Neutrophil (primary cell): ENCODE measurements around the gene SPACDR.

Source experiments
- H3K27ac ChIP-seq: fragments of 200-600 bp; sonication (generic); 2 replicates; pipeline ENCODE4 v1.5.1; 2016; ENCODE audit warnings: mild to moderate bottlenecking, moderate library complexity
- H3K27me3 ChIP-seq: fragments of 200-600 bp; sonication (generic); 2 replicates; pipeline ENCODE4 v1.6.0; 2016; ENCODE audit warnings: mild to moderate bottlenecking
- H3K36me3 ChIP-seq: fragments of 200-600 bp; sonication (generic); 2 replicates; pipeline ENCODE4 v1.5.1; 2017
- H3K4me1 ChIP-seq, 2 experiments: fragments of 200-600 bp in 1 of 2; sonication (generic) in 1 of 2; 1 replicate in 1 of 2; 2 replicates in 1 of 2; pipeline versions ENCODE4 v1.5.1 to v1.6.1; 2013 to 2016; ENCODE audit warnings: low read depth in 1 of 2, low read length in 1 of 2, mild to moderate bottlenecking in 1 of 2, moderate library complexity in 1 of 2; ENCODE audit not compliant: control insufficient read depth in 1 of 2, insufficient read depth in 1 of 2
- H3K4me3 ChIP-seq, 2 experiments: fragments of 200-600 bp in 1 of 2; sonication (generic) in 1 of 2; 1 replicate in 1 of 2; 2 replicates in 1 of 2; pipeline ENCODE4 v1.5.1; 2013 to 2016; ENCODE audit warnings: low read depth in 1 of 2, low read length in 1 of 2, mild to moderate bottlenecking in 1 of 2, moderate library complexity in 1 of 2
- H3K9me3 ChIP-seq: fragments of 200-600 bp; sonication (generic); 2 replicates; pipeline ENCODE4 v1.5.1; 2016
- CTCF ChIP-seq: fragments of 200-600 bp; sonication (generic); IDR thresholded peaks from 2 replicates; pipeline ENCODE4 v1.5.1; 2016; ENCODE audit warnings: antibody characterized with exemption

Gene SPACDR, protein sequence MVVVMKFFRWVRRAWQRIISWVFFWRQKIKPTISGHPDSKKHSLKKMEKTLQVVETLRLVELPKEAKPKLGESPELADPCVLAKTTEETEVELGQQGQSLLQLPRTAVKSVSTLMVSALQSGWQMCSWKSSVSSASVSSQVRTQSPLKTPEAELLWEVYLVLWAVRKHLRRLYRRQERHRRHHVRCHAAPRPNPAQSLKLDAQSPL

GRCh38 chr7:100464210-100464660, at the start of gene SPACDR:
SPACDR (minus strand) TSS chr7:100464260; CDS start chr7:100464025, 235 bp downstream.
- Histone ChIP-seq H3K4me1 (peaks cover 1 to 2% of the 10 kb centered on the region in 2 experiments), H3K36me3 (peaks cover 99% of the 10 kb centered on the region), H3K27ac (no peak within 1 kb of the TSS)

DNA sequence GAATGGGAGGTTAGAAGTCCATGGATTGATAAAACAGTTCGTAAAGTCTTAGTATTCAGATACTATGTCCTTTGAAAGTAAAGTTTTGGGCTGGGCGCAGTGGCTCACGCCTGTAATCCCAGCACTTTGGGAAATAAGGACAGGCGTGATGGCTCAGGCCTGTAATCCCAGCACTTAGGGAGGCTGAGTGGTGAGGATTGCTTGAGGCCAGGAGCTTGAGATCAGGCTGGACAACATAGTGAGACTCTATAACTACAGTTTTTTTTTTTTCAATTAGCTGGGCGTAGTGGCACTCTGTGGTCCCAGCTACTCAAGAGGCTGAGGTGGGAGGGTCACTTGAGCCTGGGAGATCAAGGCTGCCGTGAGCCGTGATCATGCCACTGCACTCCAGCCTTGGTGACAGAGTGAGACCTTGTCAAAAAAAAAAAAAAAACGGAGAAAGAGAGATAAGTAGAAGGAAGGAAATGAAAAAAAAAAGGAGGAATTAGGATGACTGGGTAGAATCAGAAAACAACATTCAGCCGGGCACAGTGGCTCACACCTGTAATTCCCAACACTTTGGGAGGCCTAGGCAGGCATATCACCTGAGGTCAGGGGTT, 49.3 kb upstream of the SPACDR start:
- Histone ChIP-seq H3K4me3 (no peak overlapping the region), H3K27me3 (no peaks in the 10 kb centered on the region), H3K9me3 (no peaks in the 10 kb centered on the region), H3K4me1 (no peaks in the 10 kb centered on the region), H3K36me3 (no peaks in the 10 kb centered on the region), H3K27ac (no peak overlapping the region)
- TF ChIP-seq CTCF = no peak

More at GRCh38 chr7:100464210-100464660, at the start of gene SPACDR:
- no peak within 1 kb of the TSS for H3K4me3 ChIP-seq
- no peak for TF ChIP-seq CTCF
- no peaks in the 10 kb centered on the region for H3K27me3 ChIP-seq
- no peaks in the 10 kb centered on the region for H3K9me3 ChIP-seq

GRCh38 chr7:100510437-100511239, 46.6 kb upstream of the SPACDR start:
- H3K4me3 ChIP-seq = no peak overlapping the region
- H3K9me3 ChIP-seq = no peaks in the 10 kb centered on the region
- no peak overlapping the region for H3K27ac ChIP-seq
- H3K36me3 ChIP-seq = no peaks in the 10 kb centered on the region
- H3K4me1 ChIP-seq = no peaks in the 10 kb centered on the region
- H3K27me3 ChIP-seq = peaks cover 4% of the 10 kb centered on the region
- TF ChIP-seq CTCF = no peak

DNA sequence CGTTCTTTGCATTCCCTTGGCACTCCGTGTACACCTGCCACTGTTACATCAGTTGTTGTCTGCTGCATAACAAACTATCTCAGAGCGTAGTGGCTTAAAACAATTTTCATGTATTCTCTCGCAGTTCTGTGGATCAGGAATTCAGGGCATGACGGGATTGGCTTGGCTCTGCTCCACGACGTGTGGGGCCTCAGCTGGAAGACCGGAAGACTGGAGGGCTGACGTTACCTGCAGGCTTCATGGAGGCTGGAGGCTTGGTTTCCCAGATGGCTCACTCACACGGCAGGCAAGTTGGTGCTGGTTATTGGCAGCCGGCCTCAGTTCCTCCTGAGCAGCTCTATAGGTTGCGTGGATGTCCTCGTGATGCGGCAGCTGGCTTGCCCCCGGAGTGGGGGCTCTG, 45.2 kb upstream of the SPACDR start:
- no peaks in the 10 kb centered on the region for H3K4me1 ChIP-seq
- no peak overlapping the region for H3K27ac ChIP-seq
- H3K27me3 ChIP-seq = peaks cover 4% of the 10 kb centered on the region
- H3K9me3 ChIP-seq = no peaks in the 10 kb centered on the region
- no peak for TF ChIP-seq CTCF
- no peaks in the 10 kb centered on the region for H3K36me3 ChIP-seq
- H3K4me3 ChIP-seq = no peak overlapping the region

DNA sequence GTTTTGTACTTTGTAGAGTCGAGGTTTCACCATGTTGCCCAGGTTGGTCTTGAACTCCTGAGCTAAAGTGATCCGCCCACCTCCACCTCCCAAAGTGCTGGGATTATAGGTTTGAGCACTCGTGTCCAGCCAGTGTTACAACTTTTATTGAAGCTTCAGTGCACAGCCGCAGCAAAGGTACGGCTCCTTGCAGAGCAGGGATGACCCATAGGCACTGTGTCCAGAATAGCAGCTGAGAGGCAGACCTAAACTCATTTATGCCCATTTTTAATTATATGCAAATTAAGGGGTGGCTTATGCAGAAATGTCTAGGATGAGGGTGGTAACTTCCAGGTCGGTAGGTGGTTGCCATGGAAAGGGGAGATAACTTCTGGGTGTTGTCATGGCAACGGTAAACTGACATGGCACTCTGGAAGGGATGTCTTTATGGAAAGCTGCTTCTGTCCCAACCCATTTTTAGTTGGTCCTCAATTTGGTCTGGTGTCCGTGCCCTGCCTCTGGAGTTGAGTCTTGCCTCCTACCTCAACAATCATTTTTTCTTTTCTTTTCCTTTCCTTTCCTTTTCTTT, 42.4 kb upstream of the SPACDR start:
- H3K36me3 ChIP-seq = no peaks in the 10 kb centered on the region
- H3K9me3 ChIP-seq = no peaks in the 10 kb centered on the region
- H3K27ac ChIP-seq = no peak overlapping the region
- no peak for TF ChIP-seq CTCF
- no peak overlapping the region for H3K4me3 ChIP-seq
- H3K4me1 ChIP-seq = no peaks in the 10 kb centered on the region
- H3K27me3 ChIP-seq = peaks cover 10% of the 10 kb centered on the region
